Measurements from ENCODE around the gene SMAD3.

SMAD3 gene

GRCh38 chr15:67168694-67169093 lies 103.3 kb downstream of the SMAD3 start:
- DNase-seq, result no peak

GRCh38 chr15:67170143-67170925 lies 104.9 kb downstream of the SMAD3 start:
- no peak for DNase-seq

GRCh38 chr15:67171471-67171870 lies 106.1 kb downstream of the SMAD3 start:
- DNase-seq, result no peak

GRCh38 chr15:67172172-67172571 lies 106.8 kb downstream of the SMAD3 start:
- DNase-seq, result no peak

GRCh38 chr15:67173005-67173404 lies 107.6 kb downstream of the SMAD3 start:
- DNase-seq, result no peak

- no peak for DNase-seq
Observed at GRCh38 chr15:67173786-67174185, 108.4 kb downstream of the SMAD3 start.

GRCh38 chr15:67174446-67174845 lies 109.0 kb downstream of the SMAD3 start:
- DNase-seq, result no peak

- no peak for DNase-seq
Observed at GRCh38 chr15:67174864-67175573, 109.6 kb downstream of the SMAD3 start.

GRCh38 chr15:67175643-67176071 lies 110.3 kb downstream of the SMAD3 start:
- no peak for DNase-seq

GRCh38 chr15:67176195-67176971 lies 111.0 kb downstream of the SMAD3 start:
- no peak for DNase-seq

- DNase-seq, result no peak
Observed at GRCh38 chr15:67177752-67178151, 112.3 kb downstream of the SMAD3 start.

- DNase-seq, result no peak
Observed at GRCh38 chr15:67178569-67179210, 113.3 kb downstream of the SMAD3 start.

GRCh38 chr15:67179411-67179995 lies 114.1 kb downstream of the SMAD3 start:
- DNase-seq, result no peak

- DNase-seq, result no peak
Observed at GRCh38 chr15:67180035-67180434, 114.6 kb downstream of the SMAD3 start.

- no peak for DNase-seq
Observed at GRCh38 chr15:67180514-67181191, 115.3 kb downstream of the SMAD3 start.

- no peak for DNase-seq
Observed at GRCh38 chr15:67181221-67181639, 115.8 kb downstream of the SMAD3 start.

- DNase-seq, result no peak
Observed at GRCh38 chr15:67183443-67184169, 118.2 kb downstream of the SMAD3 start.

GRCh38 chr15:67184208-67184925 lies 119.0 kb downstream of the SMAD3 start:
- no peak for DNase-seq

- DNase-seq, result no peak
Observed at GRCh38 chr15:67185051-67185450, 119.6 kb downstream of the SMAD3 start.

GRCh38 chr15:67185621-67186225 lies 120.3 kb downstream of the SMAD3 start:
- no peak for DNase-seq
